SU-DHL-6 (cell line): Measurements from ENCODE around the gene HECTD2.

ENCODE experiments used
- EZH2phosphoT487 ChIP-seq: fragments of 200-600 bp; sonication (generic), shearing (Covaris generic); conservative IDR thresholded peaks from 2 replicates; pipeline ENCODE4 v1.6.1; 2018; ENCODE audit warnings: mild to moderate bottlenecking, antibody characterized with exemption, low read length, moderate library complexity, mixed read lengths
- TF ChIP-seq, protein P1 (sequence below): fragments of 200-600 bp; sonication (generic); IDR thresholded peaks from one replicate; pipeline ENCODE4 v1.5.1; 2017; ENCODE audit warnings: antibody characterized with exemption, mild to moderate bottlenecking, low read length, moderate library complexity; ENCODE audit not compliant: insufficient read depth, poor library complexity, severe bottlenecking

- TF ChIP-seq, protein P1, sequence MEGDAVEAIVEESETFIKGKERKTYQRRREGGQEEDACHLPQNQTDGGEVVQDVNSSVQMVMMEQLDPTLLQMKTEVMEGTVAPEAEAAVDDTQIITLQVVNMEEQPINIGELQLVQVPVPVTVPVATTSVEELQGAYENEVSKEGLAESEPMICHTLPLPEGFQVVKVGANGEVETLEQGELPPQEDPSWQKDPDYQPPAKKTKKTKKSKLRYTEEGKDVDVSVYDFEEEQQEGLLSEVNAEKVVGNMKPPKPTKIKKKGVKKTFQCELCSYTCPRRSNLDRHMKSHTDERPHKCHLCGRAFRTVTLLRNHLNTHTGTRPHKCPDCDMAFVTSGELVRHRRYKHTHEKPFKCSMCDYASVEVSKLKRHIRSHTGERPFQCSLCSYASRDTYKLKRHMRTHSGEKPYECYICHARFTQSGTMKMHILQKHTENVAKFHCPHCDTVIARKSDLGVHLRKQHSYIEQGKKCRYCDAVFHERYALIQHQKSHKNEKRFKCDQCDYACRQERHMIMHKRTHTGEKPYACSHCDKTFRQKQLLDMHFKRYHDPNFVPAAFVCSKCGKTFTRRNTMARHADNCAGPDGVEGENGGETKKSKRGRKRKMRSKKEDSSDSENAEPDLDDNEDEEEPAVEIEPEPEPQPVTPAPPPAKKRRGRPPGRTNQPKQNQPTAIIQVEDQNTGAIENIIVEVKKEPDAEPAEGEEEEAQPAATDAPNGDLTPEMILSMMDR = no peak
- no peak for TF ChIP-seq EZH2phosphoT487
Observed at GRCh38 chr10:91471602-91472001, 61.5 kb downstream of the HECTD2 start.
